AG09309 (cell line): ENCODE data around the gene TBL1X.

ENCODE experiments used
- DNase-seq: peaks from one replicate; pipeline ENCODE4 v3.0.0-alpha.2; 2010; ENCODE audit warnings: low read depth
- H3K4me3 ChIP-seq: 2 replicates; pipeline ENCODE4 v1.5.1; 2011; ENCODE audit warnings: mild to moderate bottlenecking, low read depth, low read length, moderate library complexity; ENCODE audit not compliant: control insufficient read depth
- CTCF ChIP-seq: IDR thresholded peaks from 2 replicates; pipeline ENCODE4 v1.5.1; 2011; ENCODE audit warnings: mild to moderate bottlenecking, low read depth, low read length, inconsistent platforms; ENCODE audit not compliant: insufficient read depth, control insufficient read depth; ENCODE audit errors: missing control alignments

TBL1X gene

GRCh38 chrX:9557091-9557490 is 92.2 kb downstream of the TBL1X start:
- TF ChIP-seq CTCF, result no peak
- no peak for DNase-seq
- no peak overlapping the region for H3K4me3 ChIP-seq

- H3K4me3 ChIP-seq, result no peak overlapping the region
- no peak for DNase-seq
- TF ChIP-seq CTCF, result no peak
Measured at GRCh38 chrX:9557521-9557920, 92.7 kb downstream of the TBL1X start.

GRCh38 chrX:9558615-9559014 is 93.8 kb downstream of the TBL1X start:
- no peak for TF ChIP-seq CTCF

GRCh38 chrX:9560219-9560618 is 95.4 kb downstream of the TBL1X start:
- no peak overlapping the region for H3K4me3 ChIP-seq
- DNase-seq, result no peak
- no peak for TF ChIP-seq CTCF

More at GRCh38 chrX:9558615-9559014, 93.8 kb downstream of the TBL1X start:
- no peak for DNase-seq
- no peak overlapping the region for H3K4me3 ChIP-seq

GRCh38 chrX:9561199-9561598 is 96.3 kb downstream of the TBL1X start:
- H3K4me3 ChIP-seq, result no peak overlapping the region
- TF ChIP-seq CTCF, result no peak
- DNase-seq, result no peak

- peak; percentile 72 for DNase-seq
- no peak overlapping the region for H3K4me3 ChIP-seq
- no peak for TF ChIP-seq CTCF
Measured at GRCh38 chrX:9562851-9563250, 98.0 kb downstream of the TBL1X start.

- TF ChIP-seq CTCF, result peak; percentile 3
- DNase-seq, result peak; percentile 34
- H3K4me3 ChIP-seq, result no peak overlapping the region
Measured at GRCh38 chrX:9566150-9566621, 101.3 kb downstream of the TBL1X start.
